ENCODE results near the gene TAOK1.

TAOK1 gene

GRCh38 chr17:29379084-29379991, 10.8 kb upstream of the TAOK1 start:
- no peak overlapping the region for H3K27ac ChIP-seq (ENCODE audit: low read depth, low read length, severe bottlenecking)
- H3K4me3 ChIP-seq (ENCODE audit: extremely low read depth, insufficient read depth, low read length, poor library complexity, severe bottlenecking) = no peak overlapping the region
- 80 to 95% methylated on average over 8 to 9 of the region's 12 CpGs for WGBS, 2 experiments (ENCODE audit: insufficient coverage in 2 of 2)
- H3K9me3 ChIP-seq (ENCODE audit: control insufficient read depth, low read length) = no peaks in the 10 kb centered on the region
- H3K4me1 ChIP-seq (ENCODE audit: control insufficient read depth, insufficient read depth, low read length, poor library complexity, severe bottlenecking) = peaks cover 11% of the 10 kb centered on the region
- H3K36me3 ChIP-seq (ENCODE audit: control insufficient read depth, insufficient read depth, low read length) = no peaks in the 10 kb centered on the region

GRCh38 chr17:29383686-29384085, 6.5 kb upstream of the TAOK1 start:
- Histone ChIP-seq H3K36me3 (ENCODE audit: control insufficient read depth, insufficient read depth, low read length) (no peaks in the 10 kb centered on the region), H3K9me3 (ENCODE audit: control insufficient read depth, low read length) (no peaks in the 10 kb centered on the region), H3K27ac (ENCODE audit: low read depth, low read length, severe bottlenecking) (no peak overlapping the region), H3K4me3 (ENCODE audit: extremely low read depth, insufficient read depth, low read length, poor library complexity, severe bottlenecking) (no peak overlapping the region), H3K4me1 (ENCODE audit: control insufficient read depth, insufficient read depth, low read length, poor library complexity, severe bottlenecking) (no peaks in the 10 kb centered on the region)
- no CpG with 5 or more reads among the region's 1 CpG for WGBS, 2 experiments (ENCODE audit: insufficient coverage in 2 of 2)

- H3K9me3 ChIP-seq (ENCODE audit: control insufficient read depth, low read length) = no peaks in the 10 kb centered on the region
- no peaks in the 10 kb centered on the region for H3K36me3 ChIP-seq (ENCODE audit: control insufficient read depth, insufficient read depth, low read length)
- H3K27ac ChIP-seq (ENCODE audit: low read depth, low read length, severe bottlenecking) = no peak overlapping the region
- WGBS, 2 experiments (ENCODE audit: insufficient coverage in 2 of 2) = 100% methylated on average over 2 to 3 of the region's 3 CpGs
- H3K4me3 ChIP-seq (ENCODE audit: extremely low read depth, insufficient read depth, low read length, poor library complexity, severe bottlenecking) = no peak overlapping the region
- H3K4me1 ChIP-seq (ENCODE audit: control insufficient read depth, insufficient read depth, low read length, poor library complexity, severe bottlenecking) = no peaks in the 10 kb centered on the region
These were observed 5.3 kb upstream of the TAOK1 start for GRCh38 chr17:29384901-29385300.

- Histone ChIP-seq H3K9me3 (ENCODE audit: control insufficient read depth, low read length) (no peaks in the 10 kb centered on the region), H3K4me3 (ENCODE audit: extremely low read depth, insufficient read depth, low read length, poor library complexity, severe bottlenecking) (no peak overlapping the region), H3K36me3 (ENCODE audit: control insufficient read depth, insufficient read depth, low read length) (no peaks in the 10 kb centered on the region), H3K27ac (ENCODE audit: low read depth, low read length, severe bottlenecking) (no peak overlapping the region), H3K4me1 (ENCODE audit: control insufficient read depth, insufficient read depth, low read length, poor library complexity, severe bottlenecking) (peaks cover 3% of the 10 kb centered on the region)
- WGBS, 2 experiments (ENCODE audit: insufficient coverage in 2 of 2) = 92 to 100% methylated on average over 4 of the region's 4 CpGs
These were observed 3.4 kb upstream of the TAOK1 start for GRCh38 chr17:29386760-29387159.

GRCh38 chr17:29388937-29389336, 1.2 kb upstream of the TAOK1 start:
- H3K9me3 ChIP-seq (ENCODE audit: control insufficient read depth, low read length) = no peaks in the 10 kb centered on the region
- H3K36me3 ChIP-seq (ENCODE audit: control insufficient read depth, insufficient read depth, low read length) = no peaks in the 10 kb centered on the region
- H3K4me3 ChIP-seq (ENCODE audit: extremely low read depth, insufficient read depth, low read length, poor library complexity, severe bottlenecking) = no peak overlapping the region
- 93 to 100% methylated on average over 4 of the region's 9 CpGs for WGBS, 2 experiments (ENCODE audit: insufficient coverage in 2 of 2)
- H3K4me1 ChIP-seq (ENCODE audit: control insufficient read depth, insufficient read depth, low read length, poor library complexity, severe bottlenecking) = peaks cover 6% of the 10 kb centered on the region
- H3K27ac ChIP-seq (ENCODE audit: low read depth, low read length, severe bottlenecking) = no peak overlapping the region

- Histone ChIP-seq H3K4me1 (ENCODE audit: control insufficient read depth, insufficient read depth, low read length, poor library complexity, severe bottlenecking) (peaks cover 6% of the 10 kb centered on the region), H3K27ac (ENCODE audit: low read depth, low read length, severe bottlenecking) (peak overlapping the region; percentile 62), H3K9me3 (ENCODE audit: control insufficient read depth, low read length) (no peaks in the 10 kb centered on the region), H3K4me3 (ENCODE audit: extremely low read depth, insufficient read depth, low read length, poor library complexity, severe bottlenecking) (peak overlapping the region; percentile 94), H3K36me3 (ENCODE audit: control insufficient read depth, insufficient read depth, low read length) (peaks cover 10% of the 10 kb centered on the region)
- WGBS, 2 experiments (ENCODE audit: insufficient coverage in 2 of 2) = 0% methylated on average over 4 to 9 of the region's 28 CpGs
These were observed 878 bp downstream of the TAOK1 start for GRCh38 chr17:29390851-29391631.

- H3K4me1 ChIP-seq (ENCODE audit: control insufficient read depth, insufficient read depth, low read length, poor library complexity, severe bottlenecking) = peaks cover 6% of the 10 kb centered on the region
- H3K36me3 ChIP-seq (ENCODE audit: control insufficient read depth, insufficient read depth, low read length) = peaks cover 22% of the 10 kb centered on the region
- no peak overlapping the region for H3K27ac ChIP-seq (ENCODE audit: low read depth, low read length, severe bottlenecking)
- no peaks in the 10 kb centered on the region for H3K9me3 ChIP-seq (ENCODE audit: control insufficient read depth, low read length)
- H3K4me3 ChIP-seq (ENCODE audit: extremely low read depth, insufficient read depth, low read length, poor library complexity, severe bottlenecking) = no peak overlapping the region
These were observed 3.3 kb downstream of the TAOK1 start for GRCh38 chr17:29393436-29393835.

- Histone ChIP-seq H3K4me1 (ENCODE audit: control insufficient read depth, insufficient read depth, low read length, poor library complexity, severe bottlenecking) (peaks cover 6% of the 10 kb centered on the region), H3K27ac (ENCODE audit: low read depth, low read length, severe bottlenecking) (no peak overlapping the region), H3K9me3 (ENCODE audit: control insufficient read depth, low read length) (no peaks in the 10 kb centered on the region), H3K36me3 (ENCODE audit: control insufficient read depth, insufficient read depth, low read length) (peaks cover 35% of the 10 kb centered on the region), H3K4me3 (ENCODE audit: extremely low read depth, insufficient read depth, low read length, poor library complexity, severe bottlenecking) (no peak overlapping the region)
- 96 to 98% methylated on average over 3 to 4 of the region's 4 CpGs for WGBS, 2 experiments (ENCODE audit: insufficient coverage in 2 of 2)
These were observed 4.6 kb downstream of the TAOK1 start for GRCh38 chr17:29394761-29395160.

- Histone ChIP-seq H3K9me3 (ENCODE audit: control insufficient read depth, low read length) (no peaks in the 10 kb centered on the region), H3K4me1 (ENCODE audit: control insufficient read depth, insufficient read depth, low read length, poor library complexity, severe bottlenecking) (peaks cover 6% of the 10 kb centered on the region), H3K27ac (ENCODE audit: low read depth, low read length, severe bottlenecking) (no peak overlapping the region), H3K36me3 (ENCODE audit: control insufficient read depth, insufficient read depth, low read length) (peaks cover 48% of the 10 kb centered on the region), H3K4me3 (ENCODE audit: extremely low read depth, insufficient read depth, low read length, poor library complexity, severe bottlenecking) (no peak overlapping the region)
- 100% methylated on average over 1 of the region's 2 CpGs; no CpG with 5 or more reads in 1 of the 2 experiments for WGBS, 2 experiments (ENCODE audit: insufficient coverage in 2 of 2)
These were observed 5.9 kb downstream of the TAOK1 start for GRCh38 chr17:29396066-29396465.

GRCh38 chr17:29399634-29400033, 9.5 kb downstream of the TAOK1 start:
- Histone ChIP-seq H3K27ac (ENCODE audit: low read depth, low read length, severe bottlenecking) (no peak overlapping the region), H3K36me3 (ENCODE audit: control insufficient read depth, insufficient read depth, low read length) (peaks cover 65% of the 10 kb centered on the region), H3K9me3 (ENCODE audit: control insufficient read depth, low read length) (no peaks in the 10 kb centered on the region), H3K4me1 (ENCODE audit: control insufficient read depth, insufficient read depth, low read length, poor library complexity, severe bottlenecking) (no peaks in the 10 kb centered on the region), H3K4me3 (ENCODE audit: extremely low read depth, insufficient read depth, low read length, poor library complexity, severe bottlenecking) (no peak overlapping the region)
- 93 to 100% methylated on average over 1 to 2 of the region's 4 CpGs for WGBS, 2 experiments (ENCODE audit: insufficient coverage in 2 of 2)

GRCh38 chr17:29400818-29401217, 10.7 kb downstream of the TAOK1 start:
- Histone ChIP-seq H3K4me3 (ENCODE audit: extremely low read depth, insufficient read depth, low read length, poor library complexity, severe bottlenecking) (no peak overlapping the region), H3K27ac (ENCODE audit: low read depth, low read length, severe bottlenecking) (no peak overlapping the region), H3K36me3 (ENCODE audit: control insufficient read depth, insufficient read depth, low read length) (peaks cover 68% of the 10 kb centered on the region), H3K4me1 (ENCODE audit: control insufficient read depth, insufficient read depth, low read length, poor library complexity, severe bottlenecking) (no peaks in the 10 kb centered on the region), H3K9me3 (ENCODE audit: control insufficient read depth, low read length) (no peaks in the 10 kb centered on the region)
- WGBS, 2 experiments (ENCODE audit: insufficient coverage in 2 of 2) = 92 to 94% methylated on average over 4 of the region's 4 CpGs

Measured in mesodermal cell (in vitro differentiated cells).